ENCODE data around the gene BPI.

Gene BPI

DNA sequence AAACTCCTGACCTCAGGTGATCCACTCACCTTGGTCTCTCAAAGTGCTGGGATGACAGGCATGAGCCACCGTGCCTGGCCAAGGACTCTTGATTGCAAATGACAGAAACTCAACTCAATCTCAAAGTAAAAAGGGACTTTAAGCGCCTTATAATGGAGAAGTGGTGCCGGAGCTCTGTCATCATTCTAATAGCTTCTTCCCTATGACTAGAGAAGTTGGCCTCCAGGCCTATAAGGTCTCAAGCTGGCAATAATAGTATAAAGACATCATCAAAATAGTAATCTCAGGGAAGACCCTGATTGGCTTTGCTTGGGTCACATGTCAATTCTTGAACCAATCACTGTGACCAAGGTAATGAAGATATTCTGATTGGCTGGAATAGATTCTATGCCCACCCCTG is 34.9 kb upstream of the BPI start:
- no peak for DNase-seq (ENCODE audit: low read depth in 2 of 2)
- no peak overlapping the region for H3K4me3 ChIP-seq (replicated peaks in 1 of 2; ENCODE audit: low read depth in 2 of 2, low read length in 2 of 2)
- TF ChIP-seq, protein P1, sequence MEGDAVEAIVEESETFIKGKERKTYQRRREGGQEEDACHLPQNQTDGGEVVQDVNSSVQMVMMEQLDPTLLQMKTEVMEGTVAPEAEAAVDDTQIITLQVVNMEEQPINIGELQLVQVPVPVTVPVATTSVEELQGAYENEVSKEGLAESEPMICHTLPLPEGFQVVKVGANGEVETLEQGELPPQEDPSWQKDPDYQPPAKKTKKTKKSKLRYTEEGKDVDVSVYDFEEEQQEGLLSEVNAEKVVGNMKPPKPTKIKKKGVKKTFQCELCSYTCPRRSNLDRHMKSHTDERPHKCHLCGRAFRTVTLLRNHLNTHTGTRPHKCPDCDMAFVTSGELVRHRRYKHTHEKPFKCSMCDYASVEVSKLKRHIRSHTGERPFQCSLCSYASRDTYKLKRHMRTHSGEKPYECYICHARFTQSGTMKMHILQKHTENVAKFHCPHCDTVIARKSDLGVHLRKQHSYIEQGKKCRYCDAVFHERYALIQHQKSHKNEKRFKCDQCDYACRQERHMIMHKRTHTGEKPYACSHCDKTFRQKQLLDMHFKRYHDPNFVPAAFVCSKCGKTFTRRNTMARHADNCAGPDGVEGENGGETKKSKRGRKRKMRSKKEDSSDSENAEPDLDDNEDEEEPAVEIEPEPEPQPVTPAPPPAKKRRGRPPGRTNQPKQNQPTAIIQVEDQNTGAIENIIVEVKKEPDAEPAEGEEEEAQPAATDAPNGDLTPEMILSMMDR (IDR thresholded peaks at IDR 0.05; ENCODE audit: low read depth, low read length) = no peak

GRCh38 chr20:38269715-38270114 is 34.2 kb upstream of the BPI start:
- TF ChIP-seq, protein P1 (IDR thresholded peaks at IDR 0.05; ENCODE audit: low read depth, low read length) = no peak
- H3K4me3 ChIP-seq (replicated peaks in 1 of 2; ENCODE audit: low read depth in 2 of 2, low read length in 2 of 2) = no peak overlapping the region
- no peak for DNase-seq (ENCODE audit: low read depth in 2 of 2)

DNA sequence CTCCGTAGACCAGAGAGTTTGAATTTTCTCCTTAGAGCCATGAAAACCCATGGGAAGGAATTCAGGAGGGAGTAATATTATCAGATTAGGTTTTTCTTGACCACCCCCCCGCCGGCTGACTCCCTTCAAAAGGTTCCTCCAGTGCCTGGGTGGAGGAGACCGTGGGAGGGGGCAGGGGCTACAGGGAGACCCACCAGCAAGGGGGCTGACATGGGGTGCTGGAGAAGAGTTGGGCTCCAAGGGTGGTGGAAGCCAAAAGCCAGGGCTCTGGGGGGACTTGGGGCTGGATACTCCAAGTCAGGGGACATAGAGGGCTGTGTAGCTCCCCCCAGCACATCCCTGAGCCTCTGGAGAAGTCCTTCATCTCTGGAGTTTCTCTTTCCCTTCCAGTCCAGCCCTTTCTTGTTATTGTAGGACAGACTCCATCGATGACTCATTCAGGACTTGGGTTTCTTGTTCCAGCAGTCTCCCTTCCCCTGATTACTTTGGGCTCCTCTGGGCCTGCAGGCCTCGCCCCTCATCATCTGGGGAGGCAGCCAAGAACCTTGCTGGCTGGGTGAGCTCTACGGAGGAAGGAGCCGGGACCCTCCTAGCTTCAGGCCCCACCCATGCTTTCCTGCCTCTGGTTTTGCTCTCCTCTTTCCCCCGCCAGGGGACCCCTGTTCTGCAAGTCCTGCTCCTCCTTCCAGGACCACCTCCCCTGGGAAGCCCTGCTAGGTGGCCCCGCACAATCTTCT is 32.9 kb upstream of the BPI start:
- DNase-seq (ENCODE audit: low read depth in 2 of 2) = peak; percentile 97
- TF ChIP-seq, protein P1 (IDR thresholded peaks at IDR 0.05; ENCODE audit: low read depth, low read length) = no peak
- H3K4me3 ChIP-seq (replicated peaks in 1 of 2; ENCODE audit: low read depth in 2 of 2, low read length in 2 of 2) = no peak overlapping the region

DNA sequence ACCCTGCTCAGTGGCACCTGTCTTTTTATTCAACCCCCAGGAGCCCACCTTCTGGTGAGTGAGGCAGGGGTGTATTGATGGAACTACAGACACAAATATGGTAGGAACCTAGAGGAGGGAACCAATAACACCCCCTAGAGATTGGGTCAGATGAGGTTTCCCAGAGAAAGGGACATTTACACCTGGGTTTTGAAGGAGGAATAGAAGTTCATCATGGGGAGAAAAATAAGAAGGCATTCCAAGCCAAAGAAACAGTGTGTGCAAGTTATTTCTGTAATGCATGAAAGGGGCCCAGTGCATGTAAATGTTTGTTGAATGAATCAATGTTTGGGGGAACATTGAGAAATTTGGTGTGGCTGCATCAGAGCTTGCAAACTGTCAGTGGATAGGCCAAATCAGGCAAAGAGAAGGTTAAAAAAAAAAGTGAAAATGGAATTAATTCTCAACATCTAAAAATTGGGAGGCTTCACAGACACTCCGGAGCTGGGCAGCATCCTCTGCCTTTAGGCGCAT is 32.3 kb upstream of the BPI start:
- DNase-seq (ENCODE audit: low read depth in 2 of 2) = peak in 1 of 2 donors; percentile 75
- H3K4me3 ChIP-seq (replicated peaks in 1 of 2; ENCODE audit: low read depth in 2 of 2, low read length in 2 of 2) = no peak overlapping the region
- TF ChIP-seq, protein P1 (IDR thresholded peaks at IDR 0.05; ENCODE audit: low read depth, low read length) = no peak

GRCh38 chr20:38272398-38272797 is 31.6 kb upstream of the BPI start:
- TF ChIP-seq, protein P1 (IDR thresholded peaks at IDR 0.05; ENCODE audit: low read depth, low read length) = no peak
- DNase-seq (ENCODE audit: low read depth in 2 of 2) = peak; percentile 30 to 78
- H3K4me3 ChIP-seq (replicated peaks in 1 of 2; ENCODE audit: low read depth in 2 of 2, low read length in 2 of 2) = no peak overlapping the region

GRCh38 chr20:38272961-38273360 is 31.0 kb upstream of the BPI start:
- TF ChIP-seq, protein P1 (IDR thresholded peaks at IDR 0.05; ENCODE audit: low read depth, low read length) = no peak
- no peak overlapping the region for H3K4me3 ChIP-seq (replicated peaks in 1 of 2; ENCODE audit: low read depth in 2 of 2, low read length in 2 of 2)
- peak; percentile 66 to 82 for DNase-seq (ENCODE audit: low read depth in 2 of 2)
